ENCODE data around the gene SLC35F5. TPM values are rescaled to one million over a fixed set of nuclear protein-coding genes. Genes with fewer than 3 reads are reported as not detected.

The SLC35F5 gene
- total and polyA plus RNA-seq, 2 of the 13 experiments (the other 11 are each of a cell fraction or from before 2014, with no cell fraction given): 139 to 174 TPM

DNA sequence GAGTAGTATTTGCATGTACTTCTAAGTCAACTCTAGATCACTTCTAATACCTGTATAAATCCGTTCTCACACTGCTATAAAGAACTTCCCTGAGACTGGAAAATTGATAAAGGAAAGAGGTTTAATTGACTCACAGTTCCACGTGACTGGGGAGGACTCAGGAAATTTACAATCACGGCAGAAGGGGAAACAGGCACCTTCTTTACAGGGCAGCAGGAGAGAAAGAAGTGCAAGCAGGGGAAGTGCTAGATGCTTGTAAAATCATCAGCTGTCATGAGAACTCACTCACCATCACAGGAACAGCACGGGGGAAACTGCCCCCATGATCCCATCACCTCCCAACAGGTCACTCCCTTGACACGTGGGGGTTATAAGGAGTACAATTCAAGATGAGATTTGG is 24.0 kb upstream of the SLC35F5 start:
- in situ Hi-C loops (cut with HindIII; ENCODE audit: extremely low pct_ligation_motif_present, low pct_unique_long_range_greater_than_20kb): no loop called here
- TF ChIP-seq, protein P1, sequence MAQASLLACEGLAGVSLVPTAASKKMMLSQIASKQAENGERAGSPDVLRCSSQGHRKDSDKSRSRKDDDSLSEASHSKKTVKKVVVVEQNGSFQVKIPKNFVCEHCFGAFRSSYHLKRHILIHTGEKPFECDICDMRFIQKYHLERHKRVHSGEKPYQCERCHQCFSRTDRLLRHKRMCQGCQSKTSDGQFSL (CRISPR knock-in tag; IDR thresholded peaks at IDR 0.05): no peak
- no peak for TF ChIP-seq JDP2 (CRISPR knock-in tag; IDR thresholded peaks at IDR 0.05; ENCODE audit: borderline replicate concordance)
- no peak for TF ChIP-seq RXRA (CRISPR knock-in tag; IDR thresholded peaks at IDR 0.05)
- no peak for TF ChIP-seq ZFP37 (CRISPR knock-in tag; IDR thresholded peaks at IDR 0.05; ENCODE audit: borderline replicate concordance)
- TF ChIP-seq ZNF564 (CRISPR knock-in tag; IDR thresholded peaks at IDR 0.05): no peak
- TF ChIP-seq, protein P2, sequence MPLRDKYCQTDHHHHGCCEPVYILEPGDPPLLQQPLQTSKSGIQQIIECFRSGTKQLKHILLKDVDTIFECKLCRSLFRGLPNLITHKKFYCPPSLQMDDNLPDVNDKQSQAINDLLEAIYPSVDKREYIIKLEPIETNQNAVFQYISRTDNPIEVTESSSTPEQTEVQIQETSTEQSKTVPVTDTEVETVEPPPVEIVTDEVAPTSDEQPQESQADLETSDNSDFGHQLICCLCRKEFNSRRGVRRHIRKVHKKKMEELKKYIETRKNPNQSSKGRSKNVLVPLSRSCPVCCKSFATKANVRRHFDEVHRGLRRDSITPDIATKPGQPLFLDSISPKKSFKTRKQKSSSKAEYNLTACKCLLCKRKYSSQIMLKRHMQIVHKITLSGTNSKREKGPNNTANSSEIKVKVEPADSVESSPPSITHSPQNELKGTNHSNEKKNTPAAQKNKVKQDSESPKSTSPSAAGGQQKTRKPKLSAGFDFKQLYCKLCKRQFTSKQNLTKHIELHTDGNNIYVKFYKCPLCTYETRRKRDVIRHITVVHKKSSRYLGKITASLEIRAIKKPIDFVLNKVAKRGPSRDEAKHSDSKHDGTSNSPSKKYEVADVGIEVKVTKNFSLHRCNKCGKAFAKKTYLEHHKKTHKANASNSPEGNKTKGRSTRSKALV (CRISPR knock-in tag; IDR thresholded peaks at IDR 0.05): no peak
- TF ChIP-seq, protein P3, sequence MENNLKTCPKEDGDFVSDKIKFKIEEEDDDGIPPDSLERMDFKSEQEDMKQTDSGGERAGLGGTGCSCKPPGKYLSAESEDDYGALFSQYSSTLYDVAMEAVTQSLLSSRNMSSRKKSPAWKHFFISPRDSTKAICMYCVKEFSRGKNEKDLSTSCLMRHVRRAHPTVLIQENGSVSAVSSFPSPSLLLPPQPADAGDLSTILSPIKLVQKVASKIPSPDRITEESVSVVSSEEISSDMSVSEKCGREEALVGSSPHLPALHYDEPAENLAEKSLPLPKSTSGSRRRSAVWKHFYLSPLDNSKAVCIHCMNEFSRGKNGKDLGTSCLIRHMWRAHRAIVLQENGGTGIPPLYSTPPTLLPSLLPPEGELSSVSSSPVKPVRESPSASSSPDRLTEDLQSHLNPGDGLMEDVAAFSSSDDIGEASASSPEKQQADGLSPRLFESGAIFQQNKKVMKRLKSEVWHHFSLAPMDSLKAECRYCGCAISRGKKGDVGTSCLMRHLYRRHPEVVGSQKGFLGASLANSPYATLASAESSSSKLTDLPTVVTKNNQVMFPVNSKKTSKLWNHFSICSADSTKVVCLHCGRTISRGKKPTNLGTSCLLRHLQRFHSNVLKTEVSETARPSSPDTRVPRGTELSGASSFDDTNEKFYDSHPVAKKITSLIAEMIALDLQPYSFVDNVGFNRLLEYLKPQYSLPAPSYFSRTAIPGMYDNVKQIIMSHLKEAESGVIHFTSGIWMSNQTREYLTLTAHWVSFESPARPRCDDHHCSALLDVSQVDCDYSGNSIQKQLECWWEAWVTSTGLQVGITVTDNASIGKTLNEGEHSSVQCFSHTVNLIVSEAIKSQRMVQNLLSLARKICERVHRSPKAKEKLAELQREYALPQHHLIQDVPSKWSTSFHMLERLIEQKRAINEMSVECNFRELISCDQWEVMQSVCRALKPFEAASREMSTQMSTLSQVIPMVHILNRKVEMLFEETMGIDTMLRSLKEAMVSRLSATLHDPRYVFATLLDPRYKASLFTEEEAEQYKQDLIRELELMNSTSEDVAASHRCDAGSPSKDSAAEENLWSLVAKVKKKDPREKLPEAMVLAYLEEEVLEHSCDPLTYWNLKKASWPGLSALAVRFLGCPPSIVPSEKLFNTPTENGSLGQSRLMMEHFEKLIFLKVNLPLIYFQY (CRISPR knock-in tag; IDR thresholded peaks at IDR 0.05; ENCODE audit: borderline replicate concordance): no peak
- TF ChIP-seq, protein P4, sequence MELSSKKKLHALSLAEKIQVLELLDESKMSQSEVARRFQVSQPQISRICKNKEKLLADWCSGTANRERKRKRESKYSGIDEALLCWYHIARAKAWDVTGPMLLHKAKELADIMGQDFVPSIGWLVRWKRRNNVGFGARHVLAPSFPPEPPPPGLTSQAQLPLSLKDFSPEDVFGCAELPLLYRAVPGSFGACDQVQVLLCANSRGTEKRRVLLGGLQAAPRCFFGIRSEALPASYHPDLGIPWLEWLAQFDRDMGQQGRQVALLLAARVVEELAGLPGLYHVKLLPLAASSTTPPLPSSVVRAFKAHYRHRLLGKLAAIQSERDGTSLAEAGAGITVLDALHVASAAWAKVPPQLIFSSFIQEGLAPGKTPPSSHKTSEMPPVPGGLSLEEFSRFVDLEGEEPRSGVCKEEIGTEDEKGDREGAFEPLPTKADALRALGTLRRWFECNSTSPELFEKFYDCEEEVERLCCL (CRISPR knock-in tag; IDR thresholded peaks at IDR 0.05; ENCODE audit: borderline replicate concordance): no peak
- TF ChIP-seq, protein P5, sequence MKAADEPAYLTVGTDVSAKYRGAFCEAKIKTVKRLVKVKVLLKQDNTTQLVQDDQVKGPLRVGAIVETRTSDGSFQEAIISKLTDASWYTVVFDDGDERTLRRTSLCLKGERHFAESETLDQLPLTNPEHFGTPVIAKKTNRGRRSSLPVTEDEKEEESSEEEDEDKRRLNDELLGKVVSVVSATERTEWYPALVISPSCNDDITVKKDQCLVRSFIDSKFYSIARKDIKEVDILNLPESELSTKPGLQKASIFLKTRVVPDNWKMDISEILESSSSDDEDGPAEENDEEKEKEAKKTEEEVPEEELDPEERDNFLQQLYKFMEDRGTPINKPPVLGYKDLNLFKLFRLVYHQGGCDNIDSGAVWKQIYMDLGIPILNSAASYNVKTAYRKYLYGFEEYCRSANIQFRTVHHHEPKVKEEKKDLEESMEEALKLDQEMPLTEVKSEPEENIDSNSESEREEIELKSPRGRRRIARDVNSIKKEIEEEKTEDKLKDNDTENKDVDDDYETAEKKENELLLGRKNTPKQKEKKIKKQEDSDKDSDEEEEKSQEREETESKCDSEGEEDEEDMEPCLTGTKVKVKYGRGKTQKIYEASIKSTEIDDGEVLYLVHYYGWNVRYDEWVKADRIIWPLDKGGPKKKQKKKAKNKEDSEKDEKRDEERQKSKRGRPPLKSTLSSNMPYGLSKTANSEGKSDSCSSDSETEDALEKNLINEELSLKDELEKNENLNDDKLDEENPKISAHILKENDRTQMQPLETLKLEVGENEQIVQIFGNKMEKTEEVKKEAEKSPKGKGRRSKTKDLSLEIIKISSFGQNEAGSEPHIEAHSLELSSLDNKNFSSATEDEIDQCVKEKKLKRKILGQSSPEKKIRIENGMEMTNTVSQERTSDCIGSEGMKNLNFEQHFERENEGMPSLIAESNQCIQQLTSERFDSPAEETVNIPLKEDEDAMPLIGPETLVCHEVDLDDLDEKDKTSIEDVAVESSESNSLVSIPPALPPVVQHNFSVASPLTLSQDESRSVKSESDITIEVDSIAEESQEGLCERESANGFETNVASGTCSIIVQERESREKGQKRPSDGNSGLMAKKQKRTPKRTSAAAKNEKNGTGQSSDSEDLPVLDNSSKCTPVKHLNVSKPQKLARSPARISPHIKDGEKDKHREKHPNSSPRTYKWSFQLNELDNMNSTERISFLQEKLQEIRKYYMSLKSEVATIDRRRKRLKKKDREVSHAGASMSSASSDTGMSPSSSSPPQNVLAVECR (CRISPR knock-in tag; IDR thresholded peaks at IDR 0.05; ENCODE audit: borderline replicate concordance): no peak

More for the DNA sequence above, 24.0 kb upstream of the SLC35F5 start:
- POLR2A ChIA-PET: no interaction called here
- no peak overlapping the region for H3K4me3 ChIP-seq (replicated peaks in 1 of 3; ENCODE audit: insufficient read depth in 1 of 3, low read depth in 2 of 3, low read length in 3 of 3)
- DNase-seq (ENCODE audit: low spot score): no peak
- peaks cover 8% of the 10 kb centered on the region for H3K4me1 ChIP-seq (ENCODE audit: insufficient read depth, low read length)
- H2AFZ ChIP-seq (ENCODE audit: low read length): no peak overlapping the region
- no peak for ATAC-seq
- H3K9me3 ChIP-seq (ENCODE audit: low read length): no peaks in the 10 kb centered on the region
- intact Hi-C loops (cut with micrococcal nuclease; ENCODE audit: unreplicated experiment): no loop called here
- H3K27ac ChIP-seq (ENCODE audit: extremely low read length, insufficient read depth, low read length): no peak overlapping the region
- H3K27me3 ChIP-seq (ENCODE audit: control insufficient read depth in 1 of 2, insufficient read depth in 2 of 2, low read length in 2 of 2): no peaks in the 10 kb centered on the region
- CTCF ChIA-PET (ENCODE audit: low intra/inter-chr PET ratio, low total read pairs): no interaction called here
- H4K20me1 ChIP-seq (ENCODE audit: insufficient read depth, low read length): no peaks in the 10 kb centered on the region
- WGBS (ENCODE audit: low lambda C conversion rate): 8% methylated on average over 5 of the region's 5 CpGs
- no peak overlapping the region for H3K4me2 ChIP-seq (ENCODE audit: low read depth, low read length)
- BruUV-seq (replicated peaks): no TSS peak
- no peak for FAIRE-seq
- no peak overlapping the region for H3K9ac ChIP-seq (ENCODE audit: insufficient read depth, low read depth, low read length)
- H3K79me2 ChIP-seq (ENCODE audit: insufficient read depth, low read length): no peaks in the 10 kb centered on the region
- H3K36me3 ChIP-seq (replicated peaks in 1 of 2; ENCODE audit: control insufficient read depth in 1 of 2, insufficient read depth in 2 of 2, low read length in 2 of 2): no peaks in the 10 kb centered on the region
